ENCODE measurements around the gene KCNK7. TPM values are rescaled to one million over a fixed set of nuclear protein-coding genes. Genes with fewer than 3 reads are reported as not detected.
"Not testable (repeated sequence)": the region's sequence is repeated elsewhere in the genome, so short reads cannot be mapped to it uniquely, and the experiment has no call there.

Gene KCNK7, protein sequence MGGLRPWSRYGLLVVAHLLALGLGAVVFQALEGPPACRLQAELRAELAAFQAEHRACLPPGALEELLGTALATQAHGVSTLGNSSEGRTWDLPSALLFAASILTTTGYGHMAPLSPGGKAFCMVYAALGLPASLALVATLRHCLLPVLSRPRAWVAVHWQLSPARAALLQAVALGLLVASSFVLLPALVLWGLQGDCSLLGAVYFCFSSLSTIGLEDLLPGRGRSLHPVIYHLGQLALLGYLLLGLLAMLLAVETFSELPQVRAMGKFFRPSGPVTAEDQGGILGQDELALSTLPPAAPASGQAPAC
- under 1 TPM in 3 of 4 donors, not detected in 1; 0.12 to 0.61 (median 0.26) TPM for polyA plus RNA-seq (ENCODE audit: insufficient read length in 4 of 4)

DNA sequence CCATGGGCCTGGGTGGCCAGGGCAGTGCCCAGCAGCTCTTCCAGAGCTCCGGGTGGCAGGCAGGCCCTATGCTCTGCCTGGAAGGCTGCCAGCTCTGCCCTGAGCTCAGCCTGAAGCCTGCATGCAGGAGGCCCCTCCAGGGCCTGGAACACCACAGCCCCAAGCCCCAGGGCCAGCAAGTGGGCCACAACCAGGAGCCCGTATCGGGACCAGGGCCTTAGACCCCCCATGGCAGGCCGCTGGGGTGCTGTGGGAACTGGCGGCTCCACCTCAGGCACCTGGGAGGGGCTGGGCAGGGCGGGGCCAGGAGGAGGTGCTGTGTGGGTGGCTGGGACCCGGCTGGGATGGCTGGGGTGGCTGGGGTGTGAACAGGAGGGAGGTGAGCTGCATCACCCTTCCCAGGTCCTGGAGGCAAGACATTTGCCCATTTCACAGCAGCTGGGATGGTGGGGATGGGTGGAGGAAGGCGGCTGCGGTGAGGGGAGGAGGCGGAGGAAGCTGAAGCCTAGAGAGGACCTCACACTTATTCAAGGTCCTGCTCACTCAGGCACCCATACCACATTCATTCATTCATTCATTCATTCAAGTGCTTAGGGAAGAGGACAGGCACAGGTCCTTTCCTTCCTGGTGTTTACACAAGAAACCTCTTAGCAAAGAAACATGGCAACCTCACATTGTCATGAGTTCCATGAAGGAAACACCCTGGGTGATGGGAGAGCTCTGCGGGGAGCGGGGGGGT is at the start of gene KCNK7:
TSS of gene KCNK7 (minus strand) at position 258 of the 739 bp plus-strand sequence. CDS start at position 230, 28 bp downstream.
- no peak for DNase-seq (ENCODE audit: low read depth in 4 of 4, low spot score in 3 of 4)

DNA sequence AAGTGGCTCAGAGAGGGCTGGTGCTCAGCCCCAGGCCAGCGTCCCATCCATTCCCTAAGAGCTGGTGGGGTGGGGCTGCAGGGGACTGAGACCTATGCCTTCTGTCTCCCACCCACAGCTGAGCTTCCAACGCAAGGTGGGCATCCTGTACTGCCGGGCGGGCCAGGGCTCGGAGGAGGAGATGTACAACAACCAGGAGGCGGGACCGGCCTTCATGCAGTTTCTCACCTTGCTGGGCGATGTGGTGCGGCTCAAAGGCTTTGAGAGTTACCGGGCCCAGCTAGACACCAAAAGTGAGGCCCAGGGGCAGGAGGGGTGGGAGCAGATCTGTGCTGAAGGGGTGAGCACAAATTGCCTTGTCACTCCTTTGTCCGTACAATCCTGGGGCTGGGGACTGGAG is 49.2 kb upstream of the KCNK7 start:
- DNase-seq (ENCODE audit: low read depth in 4 of 4, low spot score in 3 of 4), result no peak

DNA sequence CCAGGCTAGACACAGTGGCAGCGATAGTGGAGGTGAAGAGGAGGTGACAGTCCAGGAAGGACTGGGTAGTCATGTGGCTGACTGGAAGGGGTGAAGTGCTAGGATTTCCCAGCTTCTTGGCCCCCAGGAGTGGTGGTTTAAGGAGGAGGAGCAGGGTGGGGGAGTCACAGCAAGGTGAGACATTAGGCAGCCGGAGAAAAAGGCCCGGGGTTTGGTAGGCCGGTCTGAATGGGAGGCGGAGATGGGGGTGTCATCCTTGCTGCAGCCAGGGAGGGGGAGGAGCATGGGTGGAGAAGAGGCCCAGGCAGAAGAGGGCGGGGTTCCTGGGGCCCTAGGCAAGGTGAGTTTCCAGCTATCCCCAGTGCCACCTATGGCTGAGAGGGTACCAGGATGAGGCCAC is 48.4 kb upstream of the KCNK7 start:
- no peak for DNase-seq (ENCODE audit: low read depth in 4 of 4, low spot score in 3 of 4)

DNA sequence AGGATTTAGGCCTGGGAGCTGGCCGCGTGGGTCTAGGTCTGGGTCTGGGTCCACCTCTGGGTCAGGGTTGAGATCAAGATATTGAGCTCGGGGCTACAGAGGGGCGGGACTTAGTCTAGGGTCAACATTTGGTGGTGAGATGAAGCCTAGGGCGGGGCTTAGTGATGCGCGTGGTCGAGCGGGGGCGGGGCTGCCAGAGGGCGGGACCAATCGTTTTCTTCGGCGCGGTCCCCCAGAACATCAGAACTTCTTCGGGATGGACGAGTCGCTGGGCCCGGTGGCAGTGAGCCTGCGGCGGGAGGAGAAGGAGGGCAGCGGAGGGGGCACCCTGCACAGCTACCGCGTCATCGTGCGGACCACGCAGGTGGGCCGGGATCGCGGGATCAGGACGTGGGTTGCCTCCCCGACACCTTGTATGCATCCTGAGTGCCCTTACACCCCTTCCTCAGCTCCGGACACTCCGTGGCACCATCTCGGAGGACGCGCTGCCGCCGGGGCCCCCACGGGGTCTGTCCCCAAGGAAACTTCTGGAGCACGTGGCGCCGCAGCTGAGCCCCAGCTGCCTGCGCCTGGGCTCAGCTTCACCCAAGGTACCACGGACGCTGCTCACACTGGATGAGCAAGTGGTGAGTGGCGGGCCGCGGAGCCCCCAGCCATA is 46.5 kb upstream of the KCNK7 start:
- no peak for DNase-seq (ENCODE audit: low read depth in 4 of 4, low spot score in 3 of 4)

DNA sequence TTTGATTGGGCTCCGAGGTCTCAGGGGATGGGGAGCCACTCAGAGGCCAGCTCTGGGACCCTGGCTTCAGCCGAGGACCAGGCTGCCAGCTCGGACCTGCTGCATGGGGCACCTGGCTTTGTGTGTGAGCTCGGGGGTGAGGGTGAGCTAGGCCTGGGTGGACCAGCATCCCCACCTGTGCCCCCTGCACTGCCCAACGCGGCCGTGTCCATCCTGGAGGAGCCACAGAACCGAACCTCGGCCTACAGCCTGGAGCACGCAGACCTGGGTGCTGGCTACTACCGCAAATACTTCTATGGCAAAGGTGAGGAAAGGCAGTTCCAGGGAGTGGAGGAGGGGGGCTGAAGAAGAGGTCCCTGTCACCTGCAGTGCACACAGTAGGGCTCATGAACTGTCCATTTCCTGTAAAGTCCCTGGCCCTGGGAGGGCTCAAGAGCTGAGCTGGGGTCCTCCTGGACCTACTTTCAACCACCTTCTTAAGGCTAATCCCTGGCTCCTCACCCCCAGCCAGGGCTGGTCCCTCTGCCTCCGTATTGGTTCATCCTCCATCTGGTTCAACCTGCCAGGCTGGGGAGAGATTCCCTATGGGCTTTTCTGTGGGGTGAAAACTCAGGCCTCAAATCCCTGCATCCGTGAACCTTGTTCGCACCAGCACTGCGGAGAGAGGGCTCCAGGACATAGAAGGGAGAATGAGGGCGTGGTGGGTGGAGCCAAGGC is 45.9 kb upstream of the KCNK7 start:
- no peak for DNase-seq (ENCODE audit: low read depth in 4 of 4, low spot score in 3 of 4)

DNA sequence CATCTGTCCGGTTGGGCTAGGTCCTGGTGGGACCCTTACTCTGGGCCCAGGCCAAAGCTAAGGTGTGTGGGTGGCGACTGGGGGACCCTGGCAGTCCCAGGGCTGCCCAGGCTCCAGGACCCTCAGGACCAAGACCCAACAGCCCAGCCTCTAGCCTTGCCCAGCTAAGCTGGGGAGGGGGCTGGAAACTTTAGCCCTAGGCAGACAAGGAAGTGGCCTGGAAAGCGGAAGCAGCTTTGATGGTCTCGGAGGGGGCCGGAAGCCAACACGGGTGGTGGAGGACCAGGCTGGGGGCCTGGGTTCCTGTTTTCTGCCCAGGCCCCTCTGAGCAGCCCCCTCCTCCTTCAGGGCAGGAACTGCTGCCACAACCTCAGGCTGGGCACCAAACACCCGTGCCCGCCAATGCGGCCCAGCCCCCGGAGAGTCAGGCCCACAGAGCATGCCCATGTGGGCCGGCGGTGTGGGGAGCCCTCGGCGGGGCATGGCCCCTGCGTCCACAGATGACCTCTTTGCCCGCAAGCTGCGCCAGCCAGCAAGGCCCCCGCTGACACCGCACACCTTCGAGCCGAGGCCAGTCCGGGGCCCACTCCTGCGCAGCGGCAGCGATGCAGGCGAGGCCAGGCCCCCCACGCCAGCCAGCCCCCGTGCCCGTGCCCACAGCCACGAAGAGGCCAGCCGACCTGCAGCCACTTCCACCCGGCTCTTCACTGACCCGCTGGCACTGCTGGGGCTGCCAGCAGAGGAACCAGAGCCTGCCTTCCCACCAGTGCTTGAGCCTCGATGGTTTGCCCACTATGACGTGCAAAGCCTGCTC is 45.1 kb upstream of the KCNK7 start:
- no peak for DNase-seq (ENCODE audit: low read depth in 4 of 4, low spot score in 3 of 4)

DNA sequence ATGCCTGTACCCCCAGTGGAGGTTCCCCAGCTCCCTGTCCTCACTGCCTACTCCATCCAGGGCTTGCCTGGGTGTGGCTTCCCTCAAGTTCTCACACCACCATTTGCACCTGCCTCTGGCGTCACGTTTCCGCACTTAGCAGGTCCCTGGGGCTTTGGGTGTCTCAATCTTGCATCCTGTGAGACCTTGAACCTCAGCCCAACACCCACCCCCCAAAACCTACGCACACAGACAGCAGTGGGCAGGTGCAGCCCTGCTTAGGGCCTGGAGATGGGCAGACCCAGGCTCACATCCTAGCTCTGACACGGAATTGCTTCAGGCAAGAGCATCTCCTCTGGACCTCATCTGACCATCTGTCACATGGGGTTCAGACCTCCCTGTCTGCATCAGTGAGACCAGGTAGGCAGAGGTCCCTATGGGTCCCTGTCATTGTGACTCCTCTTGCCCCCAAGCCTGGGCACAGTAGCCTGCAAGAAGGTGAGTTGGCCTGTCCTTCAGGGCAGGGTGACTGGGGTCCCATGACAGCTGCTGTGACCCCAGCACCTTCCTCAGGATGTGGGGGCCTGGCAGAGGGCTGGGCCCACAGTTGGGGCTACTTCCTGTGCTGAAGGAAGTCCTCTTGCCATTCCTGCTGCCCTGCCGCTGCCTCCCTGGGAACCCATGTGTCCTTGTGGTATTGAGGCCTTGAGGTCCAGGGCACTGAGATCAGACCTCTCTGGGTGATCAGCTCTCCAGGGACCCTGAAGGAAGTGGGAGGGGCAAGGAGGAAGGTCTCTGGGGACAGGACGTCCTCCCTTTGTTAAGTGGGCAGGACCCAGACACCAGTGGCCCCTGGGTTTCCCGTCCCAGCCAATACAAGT is 44.3 kb upstream of the KCNK7 start:
- no peak for DNase-seq (ENCODE audit: low read depth in 4 of 4, low spot score in 3 of 4)

DNA sequence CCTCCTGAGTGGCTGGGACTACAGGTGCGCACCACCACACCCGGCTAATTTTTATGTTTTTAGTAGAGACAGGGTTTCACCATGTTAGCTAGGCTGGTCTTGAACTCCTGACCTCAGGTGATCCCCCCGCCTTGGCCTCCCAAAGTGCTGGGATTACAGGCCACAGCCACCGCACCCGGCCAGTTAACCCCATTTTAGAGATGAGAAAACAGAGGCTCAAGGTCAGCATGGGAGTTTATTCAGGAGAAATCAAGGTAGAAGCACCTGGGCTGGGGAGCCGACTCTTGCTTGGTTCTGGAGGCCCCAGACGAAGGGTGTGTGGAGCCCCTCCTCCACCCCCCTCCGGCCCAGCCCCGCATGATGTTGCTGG is 43.6 kb upstream of the KCNK7 start:
- DNase-seq (ENCODE audit: low read depth in 4 of 4, low spot score in 3 of 4), result not testable (repeated sequence)

DNA sequence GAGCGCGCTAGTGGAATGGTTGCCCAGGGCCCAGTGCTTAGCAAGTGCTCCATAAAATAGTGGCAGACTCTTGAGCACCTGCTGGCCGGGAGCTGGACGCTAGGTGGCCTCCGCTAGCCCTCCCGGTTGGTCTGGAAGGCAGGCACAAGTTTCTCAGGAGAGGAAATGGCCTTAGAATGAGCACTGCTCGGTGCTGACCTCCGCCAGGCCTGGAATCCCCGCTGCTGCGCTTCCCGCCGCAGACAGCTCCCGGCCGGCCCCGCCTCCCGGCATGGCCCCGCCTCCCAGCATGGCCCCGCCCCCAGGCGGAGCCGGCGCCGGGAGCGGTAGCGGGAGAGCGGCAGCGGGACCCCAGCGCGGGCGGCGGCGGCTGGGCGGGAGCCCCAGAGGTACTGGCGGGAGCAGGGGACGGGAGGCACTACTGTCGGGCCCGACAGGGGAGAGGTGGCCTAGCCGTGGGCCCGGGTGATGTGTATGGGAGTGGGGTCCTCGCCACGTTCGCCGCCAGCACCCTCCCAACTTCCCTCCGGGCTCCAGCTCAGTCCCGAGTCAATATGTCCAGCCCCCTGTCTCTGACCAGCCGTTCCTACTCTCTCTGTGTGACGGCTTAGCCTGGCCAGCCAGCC is 42.3 kb upstream of the KCNK7 start, which contains the start of gene SIPA1:
TSS of gene SIPA1 (plus strand) at position 308 of the 626 bp plus-strand sequence. CDS start 2,821 bp downstream, outside the sequence.
- DNase-seq (ENCODE audit: low read depth in 4 of 4, low spot score in 3 of 4), result peak in 2 of 4 donors; percentile 70 to 72

DNA sequence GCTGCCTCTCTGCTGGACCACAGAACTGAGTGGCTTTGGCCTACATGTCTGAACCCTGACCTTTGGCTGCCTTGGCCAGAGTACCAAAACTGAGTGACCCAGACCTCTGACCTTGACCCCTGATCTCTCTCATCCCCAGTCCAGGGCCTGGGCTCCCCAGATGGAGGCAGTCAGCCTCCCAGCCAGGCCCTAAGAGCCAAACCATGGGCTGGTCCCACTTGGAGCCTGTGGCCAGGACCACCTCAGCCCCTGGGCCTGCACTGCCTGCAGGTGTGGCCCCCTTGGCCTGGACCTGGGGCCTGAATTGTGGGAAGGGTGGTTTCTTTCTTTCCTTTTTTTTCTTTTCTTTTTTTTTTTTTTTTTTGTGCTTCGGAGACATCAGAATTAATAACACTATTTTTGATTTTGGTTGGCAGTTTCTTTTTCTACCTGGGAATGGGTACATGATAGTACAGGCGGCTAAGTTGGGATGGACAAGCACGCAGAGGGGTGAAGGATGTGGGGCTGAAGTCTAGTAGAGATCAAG is 41.5 kb upstream of the KCNK7 start:
- no peak for DNase-seq (ENCODE audit: low read depth in 4 of 4, low spot score in 3 of 4)

DNA sequence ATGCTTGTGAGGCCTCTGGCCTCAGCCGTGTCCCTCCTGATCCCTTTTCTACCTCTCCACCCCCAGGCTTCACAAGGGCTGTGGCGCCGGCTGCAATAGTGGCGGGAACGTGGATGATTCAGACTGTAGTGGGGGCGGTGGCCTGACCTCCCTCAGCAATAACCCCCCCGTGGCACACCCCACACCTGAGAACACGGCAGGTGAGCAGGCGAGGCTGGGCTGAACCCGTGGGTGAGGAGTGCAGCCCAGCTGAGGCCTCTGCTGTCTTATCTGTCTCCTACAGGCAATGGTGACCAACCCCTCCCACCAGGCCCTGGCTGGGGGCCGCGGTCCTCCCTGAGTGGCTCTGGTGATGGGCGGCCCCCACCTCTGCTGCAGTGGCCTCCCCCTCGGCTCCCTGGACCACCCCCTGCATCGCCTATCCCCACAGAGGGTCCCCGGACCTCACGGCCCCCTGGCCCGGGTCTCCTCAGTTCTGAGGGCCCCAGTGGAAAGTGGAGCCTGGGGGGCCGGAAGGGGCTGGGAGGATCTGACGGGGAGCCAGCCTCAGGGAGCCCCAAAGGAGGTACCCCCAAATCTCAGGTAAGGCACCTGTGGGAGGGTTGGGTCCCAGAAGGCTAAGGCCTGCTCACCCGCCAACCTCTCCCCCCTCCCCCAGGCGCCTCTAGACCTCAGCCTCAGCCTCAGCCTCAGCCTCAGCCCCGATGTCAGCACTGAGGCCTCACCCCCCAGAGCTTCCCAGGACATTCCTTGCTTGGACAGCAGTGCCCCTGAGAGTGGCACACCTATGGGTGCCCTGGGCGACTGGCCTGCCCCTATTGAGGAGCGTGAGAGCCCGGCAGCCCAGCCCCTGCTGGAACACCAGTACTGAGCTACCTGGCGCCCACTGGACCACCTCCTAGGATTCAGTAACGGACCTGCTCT is 40.8 kb upstream of the KCNK7 start:
- no peak for DNase-seq (ENCODE audit: low read depth in 4 of 4, low spot score in 3 of 4)

DNA sequence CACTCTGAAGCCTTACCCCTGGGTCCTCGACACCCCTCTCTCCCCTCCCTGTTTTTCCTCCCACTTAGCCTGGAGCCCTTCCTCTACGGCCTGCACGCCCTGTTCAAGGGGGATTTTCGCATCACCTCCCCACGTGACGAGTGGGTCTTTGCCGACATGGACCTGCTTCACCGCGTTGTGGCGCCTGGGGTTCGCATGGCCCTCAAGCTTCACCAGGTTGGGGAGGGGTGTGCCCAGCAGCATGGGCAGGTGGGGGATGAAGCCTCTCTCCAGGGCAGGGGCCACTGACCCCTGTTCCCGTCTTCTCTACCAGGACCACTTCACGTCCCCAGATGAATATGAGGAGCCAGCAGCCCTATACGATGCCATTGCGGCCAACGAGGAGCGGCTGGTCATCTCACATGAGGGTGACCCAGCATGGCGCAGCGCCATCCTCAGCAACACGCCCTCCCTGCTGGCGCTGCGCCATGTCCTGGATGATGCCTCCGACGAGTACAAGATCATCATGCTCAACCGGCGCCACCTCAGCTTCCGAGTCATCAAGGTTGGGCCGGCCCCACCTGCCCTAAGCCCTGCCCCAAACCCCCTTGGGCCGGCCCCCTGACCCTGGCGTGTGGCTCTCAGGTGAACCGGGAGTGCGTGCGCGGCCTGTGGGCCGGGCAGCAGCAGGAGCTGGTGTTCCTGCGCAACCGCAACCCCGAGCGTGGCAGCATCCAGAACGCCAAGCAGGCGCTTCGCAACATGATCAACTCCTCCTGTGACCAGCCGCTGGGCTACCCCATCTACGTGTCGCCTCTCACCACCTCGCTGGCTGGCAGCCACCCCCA is 39.5 kb upstream of the KCNK7 start:
- DNase-seq (ENCODE audit: low read depth in 4 of 4, low spot score in 3 of 4), result no peak

DNA sequence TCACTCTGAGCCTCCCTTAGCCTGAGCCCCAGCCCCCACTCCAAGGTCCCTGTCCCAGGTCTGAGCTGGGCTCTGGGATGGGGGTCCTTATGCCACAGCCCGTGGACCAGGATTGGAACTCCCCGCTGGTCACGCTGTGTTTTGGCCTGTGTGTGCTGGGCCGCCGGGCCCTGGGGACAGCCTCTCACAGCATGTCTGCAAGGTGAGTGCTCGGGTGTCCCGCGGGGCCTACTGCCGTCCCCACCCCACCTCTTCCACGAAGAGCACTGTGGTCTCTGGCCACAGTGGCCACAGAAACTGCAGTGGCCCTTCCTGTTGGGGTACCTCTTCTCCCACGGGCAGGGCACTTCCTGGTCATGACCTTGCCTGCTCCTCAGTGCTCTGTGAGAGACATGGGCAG is 38.8 kb upstream of the KCNK7 start:
- no peak for DNase-seq (ENCODE audit: low read depth in 4 of 4, low spot score in 3 of 4)

DNA sequence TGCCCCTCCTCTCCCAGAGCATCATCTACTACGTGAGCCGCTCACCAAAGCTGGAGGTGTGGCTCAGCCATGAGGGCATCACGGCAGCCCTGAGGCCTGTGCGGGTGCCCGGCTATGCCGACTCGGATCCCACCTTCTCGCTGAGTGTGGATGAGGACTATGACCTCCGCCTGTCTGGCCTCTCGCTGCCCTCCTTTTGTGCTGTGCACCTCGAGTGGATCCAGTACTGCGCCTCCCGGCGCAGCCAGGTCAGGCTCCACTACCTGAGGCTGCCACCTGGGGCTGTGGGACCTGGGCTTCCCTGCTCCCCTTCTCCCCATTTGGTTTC is 38.5 kb upstream of the KCNK7 start:
- DNase-seq (ENCODE audit: low read depth in 4 of 4, low spot score in 3 of 4), result no peak

DNA sequence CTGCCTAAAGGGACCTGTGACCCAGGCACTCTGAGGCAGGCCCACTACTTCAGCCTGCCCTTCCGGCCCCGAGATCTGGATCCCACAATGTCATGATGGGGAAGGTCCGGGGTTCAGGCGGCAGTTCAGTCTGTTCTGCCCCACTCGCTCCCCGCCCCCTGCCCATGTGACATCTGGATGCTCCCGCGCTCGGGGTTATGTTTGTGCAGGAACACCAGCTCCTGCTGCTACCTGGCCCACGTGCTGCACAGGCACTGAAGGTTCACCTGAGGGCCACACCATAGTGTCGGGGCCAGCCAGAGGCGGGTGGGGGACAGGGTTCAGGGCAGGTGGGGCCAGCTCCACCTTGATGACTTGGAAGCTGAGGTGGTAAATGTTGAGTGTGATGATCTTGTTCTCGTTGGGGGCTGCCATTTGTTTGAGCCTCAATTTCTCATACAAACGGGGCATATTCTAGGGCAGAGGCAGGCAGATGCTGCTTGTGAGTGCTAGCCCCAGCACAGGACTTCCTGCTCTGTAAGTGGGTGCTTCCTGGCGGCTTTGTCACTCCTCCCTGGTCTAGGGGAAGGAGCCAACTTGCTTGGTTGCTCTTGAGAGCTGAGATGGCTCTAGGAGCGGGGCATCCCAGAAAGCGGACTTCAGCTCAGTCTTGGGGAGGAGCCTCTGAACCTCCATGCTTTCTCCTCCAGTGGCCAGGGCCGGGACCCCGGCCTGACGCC is 37.9 kb upstream of the KCNK7 start:
- no peak for DNase-seq (ENCODE audit: low read depth in 4 of 4, low spot score in 3 of 4)

DNA sequence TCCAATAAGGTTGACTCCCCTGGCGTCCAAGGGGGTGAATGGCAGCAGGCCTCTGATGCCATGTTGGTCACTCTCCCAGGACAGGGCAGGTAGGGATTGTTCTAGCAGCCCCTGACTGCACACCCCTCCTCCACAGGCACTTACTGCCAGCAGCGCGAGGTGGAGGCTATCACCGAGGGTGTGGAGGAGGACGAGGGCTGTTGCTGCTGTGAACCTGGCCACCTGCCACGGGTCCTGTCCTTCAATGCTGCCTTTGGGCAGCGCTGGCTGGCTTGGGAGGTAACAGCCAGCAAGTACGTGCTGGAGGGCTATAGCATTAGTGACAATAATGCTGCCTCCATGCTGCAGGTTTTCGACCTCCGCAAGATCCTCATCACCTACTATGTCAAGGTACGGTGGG is 34.6 kb upstream of the KCNK7 start:
- DNase-seq (ENCODE audit: low read depth in 4 of 4, low spot score in 3 of 4), result no peak
